Measurements from ENCODE around the gene AK5.

- TF ChIP-seq CTCF (IDR thresholded peaks at IDR 0.05; ENCODE audit: low read depth, low read length) (no peak), EZH2phosphoT487 (IDR thresholded peaks at IDR 0.05; ENCODE audit: low read depth) (no peak)
Measured at GRCh38 chr1:77400781-77401180, 119.0 kb downstream of the AK5 start.

Measured in OCI-LY3 (cell line).